Neuronal stem cell (in vitro differentiated cells): ENCODE data around the gene ZNF606. TPM values are rescaled to one million over a fixed set of nuclear protein-coding genes. Genes with fewer than 3 reads are reported as not detected.

Source experiments
- DNase-seq: peaks from one replicate; pipeline ENCODE4 v3.0.0-alpha.2; 2013; ENCODE audit warnings: low spot score
- H2AFZ ChIP-seq: one replicate; pipeline ENCODE4 v1.6.1; 2013; ENCODE audit warnings: mild to moderate bottlenecking, low read length, inconsistent platforms
- H2AK5ac ChIP-seq: 2 replicates; pipeline ENCODE4 v1.6.1; 2013; ENCODE audit warnings: low read depth, mild to moderate bottlenecking, inconsistent platforms, low read length, moderate library complexity, mixed read lengths
- H2BK120ac ChIP-seq: 2 replicates; pipeline ENCODE4 v1.6.1; 2013; ENCODE audit warnings: low read depth, mild to moderate bottlenecking, inconsistent platforms, low read length, moderate library complexity, mixed read lengths
- H2BK12ac ChIP-seq: one replicate; pipeline ENCODE4 v1.6.1; 2013; ENCODE audit warnings: low read length, inconsistent platforms
- H2BK15ac ChIP-seq: 2 replicates; pipeline ENCODE4 v1.6.1; 2013; ENCODE audit warnings: mild to moderate bottlenecking, low read length, inconsistent platforms, mixed read lengths
- H2BK5ac ChIP-seq: one replicate; pipeline ENCODE4 v1.6.1; 2013; ENCODE audit warnings: inconsistent platforms, mild to moderate bottlenecking, low read length, moderate library complexity
- H3K14ac ChIP-seq: one replicate; pipeline ENCODE4 v1.6.1; 2013; ENCODE audit warnings: low read length, inconsistent platforms
- H3K18ac ChIP-seq: 2 replicates; pipeline ENCODE4 v1.6.1; 2013; ENCODE audit warnings: low read length, inconsistent platforms
- H3K23ac ChIP-seq: 2 replicates; pipeline ENCODE4 v1.6.1; 2013; ENCODE audit warnings: low read depth, mild to moderate bottlenecking, mixed read lengths, low read length, inconsistent platforms; ENCODE audit not compliant: poor library complexity
- H3K27ac ChIP-seq: replicated peaks from 3 replicates; pipeline ENCODE4 v1.5.1; 2013; ENCODE audit warnings: low read length, inconsistent platforms
- H3K27me3 ChIP-seq, 3 experiments: 2 replicates each; pipeline ENCODE4 v1.6.1; 2013; ENCODE audit warnings: low read length in 3 of 3, mild to moderate bottlenecking in 2 of 3, inconsistent platforms in 1 of 3, low read depth in 1 of 3, mixed read lengths in 1 of 3, moderate library complexity in 1 of 3; ENCODE audit not compliant: control insufficient read depth in 3 of 3, insufficient read depth in 3 of 3
- H3K36me3 ChIP-seq, 2 donors: replicated peaks in 1 of 2; 2 replicates each; pipeline ENCODE4 v1.6.1; 2013; ENCODE audit warnings: low read length in 2 of 2; ENCODE audit not compliant: control insufficient read depth in 2 of 2, insufficient read depth in 2 of 2
- H3K4ac ChIP-seq: 2 replicates; pipeline ENCODE4 v1.6.1; 2013; ENCODE audit warnings: inconsistent platforms, mild to moderate bottlenecking, low read length, moderate library complexity
- H3K4me1 ChIP-seq, 2 donors: 1 replicate in 1 of 2; 2 replicates in 1 of 2; pipeline ENCODE4 v1.6.1; 2013; ENCODE audit warnings: low read length in 2 of 2, low read depth in 1 of 2; ENCODE audit not compliant: control insufficient read depth in 2 of 2, insufficient read depth in 1 of 2
- H3K4me2 ChIP-seq: one replicate; pipeline ENCODE4 v1.6.1; 2013; ENCODE audit warnings: mild to moderate bottlenecking, low read length, inconsistent platforms; ENCODE audit not compliant: insufficient read depth, poor library complexity, severe bottlenecking
- H3K4me3 ChIP-seq, 2 donors: 2 replicates each; pipeline ENCODE4 v1.5.1; 2013; ENCODE audit warnings: low read length in 2 of 2, mild to moderate bottlenecking in 2 of 2, inconsistent platforms in 1 of 2, moderate library complexity in 1 of 2
- H3K79me1 ChIP-seq: one replicate; pipeline ENCODE4 v1.6.1; 2013; ENCODE audit warnings: low read depth, mild to moderate bottlenecking, inconsistent platforms, low read length, moderate library complexity
- H3K9ac ChIP-seq: one replicate; pipeline ENCODE4 v1.6.1; 2013; ENCODE audit warnings: mild to moderate bottlenecking, low read depth, low read length, inconsistent platforms; ENCODE audit not compliant: poor library complexity
- H3K9me3 ChIP-seq, 2 donors: replicated peaks in 1 of 2; 2 replicates each; pipeline versions ENCODE3 to v1.6.1; 2013; ENCODE audit warnings: low read length in 2 of 2, mild to moderate bottlenecking in 2 of 2, inconsistent platforms in 1 of 2, low read depth in 1 of 2, mixed read lengths in 1 of 2, moderate library complexity in 1 of 2; ENCODE audit not compliant: control insufficient read depth in 2 of 2, insufficient read depth in 1 of 2
- H4K8ac ChIP-seq: one replicate; pipeline ENCODE4 v1.6.1; 2013; ENCODE audit warnings: low read depth, mild to moderate bottlenecking, inconsistent platforms, low read length, moderate library complexity
- H4K91ac ChIP-seq: one replicate; pipeline ENCODE4 v1.6.1; 2013; ENCODE audit warnings: low read length, low read depth, mild to moderate bottlenecking, inconsistent platforms; ENCODE audit not compliant: poor library complexity
- WGBS, 2 donors: extraction: QIAGEN DNeasy Blood & Tissue Kit; methylation state at CpG; one replicate each; pipeline ENCODE4 v1.1.7; 2013; ENCODE audit warnings: missing lambda C conversion rate in 2 of 2, mixed read lengths in 1 of 2; ENCODE audit not compliant: insufficient read length in 2 of 2, insufficient replicate concordance in 1 of 2; ENCODE audit errors: extremely low coverage in 2 of 2; 5-methylcytosine and 5-hydroxymethylcytosine counted together
- polyA plus RNA-seq, 2 experiments: library from polyadenylated mRNA; stranded (reverse); fragments of 200-250 nt; gene quantifications; one replicate each; pipeline ENCODE4 v1.2.3, GENCODE V29; 2013

Gene ZNF606
- 24.8 TPM for polyA plus RNA-seq (2013, experiment 1 of 2)
- polyA plus RNA-seq (2013, experiment 2 of 2) = 24.2 TPM

DNA sequence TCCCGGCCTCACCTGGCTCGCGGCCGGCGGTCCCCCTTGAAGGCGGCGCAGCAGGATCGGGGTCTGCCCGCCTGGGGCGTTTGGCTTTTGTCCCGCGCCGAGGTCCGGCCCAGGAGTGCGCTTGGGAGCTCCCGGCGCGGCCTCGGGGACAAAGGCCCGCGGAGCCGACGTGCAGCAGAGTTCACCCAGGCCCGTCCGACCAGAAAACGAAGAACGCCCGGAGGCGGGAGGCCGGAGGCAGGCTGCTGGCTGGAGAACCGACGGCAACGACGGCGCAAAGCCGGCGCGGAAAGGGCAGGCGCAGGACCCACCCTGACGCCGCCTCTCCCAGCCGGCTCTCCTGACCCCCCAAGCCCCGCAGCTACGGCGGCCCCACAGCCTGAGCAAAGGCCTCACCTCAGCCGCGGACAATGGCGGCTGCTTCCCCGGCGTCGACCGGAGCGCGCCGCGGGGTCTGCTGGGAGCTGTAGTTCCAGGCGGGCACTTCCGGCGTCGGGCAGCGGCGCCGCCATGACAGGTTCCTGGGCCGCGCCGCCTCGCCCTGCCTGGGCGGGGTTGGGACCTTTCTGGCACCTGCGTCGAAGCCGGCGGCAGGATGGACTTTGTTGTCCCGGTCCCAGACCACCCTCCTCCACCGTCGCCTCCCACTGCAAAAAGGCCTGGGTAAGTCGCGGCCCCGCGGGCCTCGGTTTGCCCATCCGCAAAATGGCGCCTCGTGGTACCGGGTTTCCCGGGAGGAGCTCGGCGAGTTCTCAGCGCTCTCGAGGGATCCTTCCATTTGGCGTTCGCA lies at the start of gene ZNF606:
ZNF606 (minus strand) TSS at position 437 of the 790 bp plus-strand sequence. CDS start 1,501 bp downstream, outside the sequence.
- Histone ChIP-seq H3K79me1 (peaks cover 12% of the 10 kb centered on the region), H3K14ac (peak within 1 kb of the TSS; percentile 77), H2AK5ac (peak within 1 kb of the TSS; percentile 95), H3K27me3 (no peaks in the 10 kb centered on the region), H3K4me3 (peak within 1 kb of the TSS; percentile 88 to 96), H2BK12ac (no peak within 1 kb of the TSS), H3K4ac (peak within 1 kb of the TSS; percentile 81), H3K36me3 (peaks cover 43 to 80% of the 10 kb centered on the region in 2 donors), H3K9me3 (peaks cover 50 to 87% of the 10 kb centered on the region in 2 donors), H3K18ac (peak within 1 kb of the TSS; percentile 97), H3K4me1 (peaks cover 4% of the 10 kb centered on the region in 2 donors), H3K4me2 (peak within 1 kb of the TSS; percentile 77), H2BK120ac (peak within 1 kb of the TSS; percentile 18), H3K9ac (peak within 1 kb of the TSS; percentile 93), H2BK5ac (peak within 1 kb of the TSS; percentile 71), H4K91ac (peak within 1 kb of the TSS; percentile 38), H3K27ac (peak within 1 kb of the TSS; percentile 77), H3K23ac (peak within 1 kb of the TSS; percentile 87), H2AFZ (peak within 1 kb of the TSS; percentile 94), H2BK15ac (peak within 1 kb of the TSS; percentile 71), H4K8ac (peak within 1 kb of the TSS; percentile 84)
- no CpG with 5 or more reads among the region's 91 CpGs for WGBS, 2 donors
- DNase-seq = peak; percentile 85

DNA sequence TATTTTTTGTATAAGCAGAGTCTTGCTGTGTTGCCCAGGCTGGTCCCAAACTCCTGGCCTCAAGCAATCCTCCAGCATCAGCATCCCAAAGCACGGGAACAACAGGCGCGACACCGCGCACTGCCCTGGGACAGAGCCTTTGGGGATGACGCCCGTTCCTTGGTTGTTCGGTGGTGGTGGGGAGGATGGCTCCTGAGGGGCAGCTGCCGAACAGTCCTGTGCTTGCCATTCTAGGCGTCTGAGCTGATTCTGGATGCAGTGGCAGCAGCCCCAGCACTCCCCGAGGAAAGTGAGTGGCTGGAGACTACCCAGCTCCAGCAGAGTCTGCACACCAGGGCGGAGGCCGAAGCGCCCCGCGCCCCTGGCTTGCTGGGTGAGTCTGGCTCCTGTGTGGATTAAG lies 49.6 kb upstream of the ZNF606 start:
- Histone ChIP-seq H3K27me3 (no peaks in the 10 kb centered on the region), H2BK5ac (no peak overlapping the region), H4K91ac (no peak overlapping the region), H3K79me1 (peaks cover 2% of the 10 kb centered on the region), H3K4me2 (no peak overlapping the region), H3K18ac (peak overlapping the region; percentile 15), H3K9me3 (peaks cover 39 to 61% of the 10 kb centered on the region in 2 donors), H3K4me3 (no peak overlapping the region), H2AK5ac (no peak overlapping the region), H3K4me1 (no peaks in the 10 kb centered on the region), H3K9ac (no peak overlapping the region), H2BK15ac (no peak overlapping the region), H3K36me3 (no peaks in the 10 kb centered on the region), H4K8ac (no peak overlapping the region), H2BK12ac (no peak overlapping the region), H2AFZ (no peak overlapping the region), H3K4ac (no peak overlapping the region), H3K27ac (no peak overlapping the region), H3K23ac (no peak overlapping the region), H2BK120ac (no peak overlapping the region), H3K14ac (no peak overlapping the region)
- no peak for DNase-seq
- WGBS, 2 donors = no CpG with 5 or more reads among the region's 16 CpGs

DNA sequence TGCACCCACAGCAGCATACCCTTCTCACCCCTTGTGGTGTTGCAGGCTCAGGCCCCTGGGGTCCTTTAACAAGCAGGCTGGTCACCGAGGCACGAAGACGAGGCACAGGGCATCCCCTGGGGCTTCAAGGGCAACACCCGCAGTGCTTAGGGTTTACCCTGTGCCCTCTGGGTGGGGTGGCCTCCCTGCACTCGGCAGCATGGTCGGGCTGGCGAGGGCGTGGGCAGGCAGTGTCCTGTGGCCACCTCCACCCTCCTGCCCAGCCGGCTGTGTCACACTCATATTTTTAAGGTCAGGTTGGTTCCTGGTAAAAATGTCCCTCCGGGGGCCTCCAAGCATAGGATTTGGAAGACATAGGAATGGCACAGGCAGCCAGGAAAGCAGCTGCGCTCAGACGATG lies 45.1 kb upstream of the ZNF606 start:
- Histone ChIP-seq H3K4me3 (no peak overlapping the region), H3K27ac (no peak overlapping the region), H2BK5ac (no peak overlapping the region), H3K9me3 (peaks cover 49 to 53% of the 10 kb centered on the region in 2 donors), H3K79me1 (peaks cover 2% of the 10 kb centered on the region), H3K18ac (no peak overlapping the region), H3K4ac (no peak overlapping the region), H3K4me2 (no peak overlapping the region), H2AFZ (no peak overlapping the region), H3K9ac (no peak overlapping the region), H3K4me1 (peaks cover 0 to 2% of the 10 kb centered on the region in 2 donors), H2BK15ac (no peak overlapping the region), H3K27me3 (peaks cover 0 to under 1% (median 0%) of the 10 kb centered on the region in 3 experiments), H3K14ac (no peak overlapping the region), H2AK5ac (no peak overlapping the region), H4K91ac (no peak overlapping the region), H2BK120ac (no peak overlapping the region), H2BK12ac (no peak overlapping the region), H4K8ac (no peak overlapping the region), H3K36me3 (no peaks in the 10 kb centered on the region), H3K23ac (no peak overlapping the region)
- DNase-seq = no peak
- no CpG with 5 or more reads among the region's 12 CpGs for WGBS, 2 donors

DNA sequence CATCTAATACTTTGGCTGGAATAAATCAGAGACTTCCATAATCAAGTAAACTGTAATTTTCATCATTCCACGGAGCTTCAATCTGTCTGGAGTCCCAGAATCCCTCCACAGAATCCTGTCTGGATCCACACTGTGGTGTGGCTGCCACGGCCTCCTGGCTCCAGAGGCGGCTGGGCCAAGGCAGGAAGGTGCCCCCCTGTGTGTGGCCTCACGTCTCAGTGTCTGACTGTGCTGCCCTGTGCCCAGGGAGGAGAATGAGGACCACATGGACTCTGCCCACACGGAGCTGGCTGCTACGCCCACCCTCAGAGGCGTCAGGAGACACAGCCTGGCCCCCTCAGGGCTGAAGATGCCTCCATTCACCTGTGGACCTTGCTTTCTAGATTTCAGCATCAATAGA lies 44.2 kb upstream of the ZNF606 start:
- H3K4me2 ChIP-seq = no peak overlapping the region
- no peak overlapping the region for H4K8ac ChIP-seq
- DNase-seq = no peak
- H3K4me3 ChIP-seq = no peak overlapping the region
- peaks cover 46 to 47% of the 10 kb centered on the region in 2 donors for H3K9me3 ChIP-seq
- no peak overlapping the region for H2AK5ac ChIP-seq
- H2BK15ac ChIP-seq = no peak overlapping the region
- H3K18ac ChIP-seq = no peak overlapping the region
- no peak overlapping the region for H3K23ac ChIP-seq
- H2AFZ ChIP-seq = no peak overlapping the region
- H3K4me1 ChIP-seq = peaks cover 0 to 2% of the 10 kb centered on the region in 2 donors
- H2BK120ac ChIP-seq = no peak overlapping the region
- H3K4ac ChIP-seq = no peak overlapping the region
- H4K91ac ChIP-seq = no peak overlapping the region
- WGBS, 2 donors = no CpG with 5 or more reads among the region's 7 CpGs
- H3K36me3 ChIP-seq = no peaks in the 10 kb centered on the region
- no peak overlapping the region for H3K14ac ChIP-seq
- H3K27ac ChIP-seq = no peak overlapping the region
- H3K27me3 ChIP-seq = peaks cover 0 to 2% (median 0%) of the 10 kb centered on the region in 3 experiments
- no peak overlapping the region for H3K9ac ChIP-seq
- H2BK12ac ChIP-seq = no peak overlapping the region
- H2BK5ac ChIP-seq = no peak overlapping the region
- H3K79me1 ChIP-seq = peaks cover 2% of the 10 kb centered on the region
